Activated gamma-delta T cell (primary cell): ENCODE measurements around the gene UBE2L6.

Source experiments
- DNase-seq: peaks from one replicate; lab custom pipeline; 2025; lab: John Stamatoyannopoulos, UW
- total RNA-seq, 2 donors: gene quantifications; one replicate each; lab custom pipeline; 2026; lab: John Stamatoyannopoulos, UW

The UBE2L6 gene
- total RNA-seq = 53.0 to 84.5 reads per million in 2 donors

- peak; percentile 53 for DNase-seq
These were observed at the start of gene UBE2L6 for GRCh38 chr11:57567515-57568329. Gene UBE2L6, minus strand, starts transcription at chr11:57567672. Its CDS starts 61 bp downstream, at chr11:57567611.

GRCh38 chr11:57616595-57616994 lies 49.1 kb upstream of the UBE2L6 start:
- no peak for DNase-seq

DNA sequence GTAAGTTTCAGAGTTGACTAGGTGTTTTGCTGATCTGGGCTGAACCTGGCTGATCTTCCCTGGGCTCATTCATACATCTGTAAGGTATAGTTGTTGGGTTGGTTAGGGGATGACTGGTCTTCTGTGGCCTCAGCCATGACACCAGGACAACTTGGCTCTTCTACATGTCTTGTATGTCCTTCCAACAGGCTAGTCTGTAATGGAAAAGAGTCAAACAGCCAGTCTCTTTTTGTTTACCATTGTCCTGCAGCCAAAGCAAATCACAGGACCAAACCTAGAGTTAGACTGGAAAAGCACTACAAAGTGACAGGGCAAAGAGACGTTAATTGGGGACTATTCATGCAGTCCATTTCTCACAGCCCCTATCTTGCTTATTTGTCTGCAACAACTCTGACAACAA lies 47.8 kb upstream of the UBE2L6 start:
- no peak for DNase-seq

- no peak for DNase-seq
These were observed 46.8 kb upstream of the UBE2L6 start for GRCh38 chr11:57614234-57614772.

DNA sequence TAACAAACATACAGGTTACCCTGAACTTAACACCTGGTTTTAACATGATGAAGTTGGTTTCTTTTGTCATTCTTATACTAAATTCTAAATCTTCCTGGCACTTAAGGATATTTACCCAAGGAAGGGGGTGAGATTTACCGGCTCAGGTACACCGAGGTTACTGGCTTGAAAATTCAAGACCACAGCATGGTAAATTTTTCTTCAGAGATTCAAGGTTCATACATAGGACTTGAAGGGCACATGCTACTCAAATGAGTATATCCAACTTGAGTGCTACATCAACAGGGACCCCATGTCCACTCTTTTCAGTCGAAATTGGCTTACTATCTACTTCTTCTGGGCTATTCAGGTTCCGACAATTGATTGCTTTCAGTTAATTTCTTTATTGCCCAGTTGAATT lies 42.7 kb upstream of the UBE2L6 start:
- DNase-seq = no peak

DNA sequence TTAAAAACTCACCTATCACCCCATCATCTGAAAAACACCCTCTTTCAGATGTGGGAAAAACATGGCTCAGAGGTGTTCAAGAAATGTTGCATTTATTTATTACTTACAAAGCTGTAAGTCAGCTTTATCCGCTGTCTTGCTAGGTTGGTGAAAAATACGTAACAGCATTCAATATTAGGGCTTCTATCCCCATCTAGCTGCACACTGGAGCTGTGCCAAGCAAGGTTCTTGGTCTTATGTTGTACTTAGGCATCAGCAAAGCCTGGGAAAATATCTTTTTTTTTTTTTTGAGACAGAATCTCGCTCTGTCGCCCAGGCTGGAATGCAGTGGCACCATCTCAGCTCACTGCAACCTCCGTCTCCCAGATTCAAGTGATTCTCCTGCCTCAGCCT lies 37.6 kb upstream of the UBE2L6 start:
- no peak for DNase-seq

- no peak for DNase-seq
These were observed 37.0 kb upstream of the UBE2L6 start for GRCh38 chr11:57604296-57605027.

DNA sequence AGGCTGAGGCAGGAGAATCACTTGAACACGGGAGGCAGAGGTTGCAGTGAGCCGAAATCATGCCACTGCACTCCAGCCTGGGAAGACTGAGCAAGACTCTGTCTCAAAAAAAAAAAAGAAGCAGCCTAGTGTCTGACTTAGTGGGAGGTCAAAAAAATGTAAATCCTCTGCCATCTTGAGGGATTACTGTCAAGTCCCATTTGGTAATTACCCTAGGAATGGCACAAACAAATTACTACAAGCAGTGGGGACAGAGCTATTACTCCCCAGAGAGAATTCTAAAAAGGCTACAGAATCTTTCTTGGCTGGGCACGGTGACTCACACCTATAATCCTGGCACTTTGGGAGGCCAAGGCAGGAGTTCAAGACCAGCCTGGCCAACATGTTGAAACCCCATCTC lies 33.8 kb upstream of the UBE2L6 start:
- no peak for DNase-seq

- no peak for DNase-seq
These were observed 31.9 kb upstream of the UBE2L6 start for GRCh38 chr11:57599381-57599780.

GRCh38 chr11:57598831-57599155 lies 31.3 kb upstream of the UBE2L6 start:
- no peak for DNase-seq

- DNase-seq = no peak
These were observed 30.7 kb upstream of the UBE2L6 start for GRCh38 chr11:57597916-57598830.

- DNase-seq = no peak
These were observed 30.0 kb upstream of the UBE2L6 start, which contains the start of gene SERPING1 for GRCh38 chr11:57597461-57597915. Gene SERPING1, plus strand, starts transcription at chr11:57597685. Its CDS starts 586 bp downstream, at chr11:57598271.

DNA sequence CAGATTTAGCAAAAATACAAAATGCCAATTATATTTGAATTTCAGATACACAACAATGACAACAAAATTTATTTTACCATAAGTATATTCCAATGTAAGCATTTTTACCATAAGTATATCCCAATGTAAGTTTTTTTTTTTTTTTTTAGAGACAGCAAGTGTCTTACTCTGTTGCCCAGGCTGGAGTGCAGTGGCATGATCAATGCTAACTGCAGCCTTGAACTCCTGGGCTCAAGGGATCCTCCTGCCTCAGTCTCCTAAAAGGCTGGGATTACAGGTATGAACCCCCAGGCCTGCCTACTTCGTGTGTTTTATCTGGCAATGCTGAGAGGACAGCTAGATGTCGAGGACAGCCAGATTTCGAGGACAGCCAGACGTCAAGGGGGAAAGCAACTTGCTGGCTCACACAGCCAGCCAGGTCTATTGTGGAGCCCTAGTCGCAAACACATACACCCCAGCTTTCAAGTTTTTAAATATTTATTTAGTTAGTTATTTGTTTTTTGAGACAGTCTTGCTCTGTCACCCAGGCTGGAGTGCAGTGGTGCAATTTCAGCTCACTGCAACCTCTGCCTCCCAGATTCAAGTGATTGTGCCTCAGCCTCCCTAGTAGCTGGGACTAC lies 28.9 kb upstream of the UBE2L6 start:
- DNase-seq = no peak

- no peak for DNase-seq
These were observed 20.7 kb upstream of the UBE2L6 start for GRCh38 chr11:57588046-57588710.

DNA sequence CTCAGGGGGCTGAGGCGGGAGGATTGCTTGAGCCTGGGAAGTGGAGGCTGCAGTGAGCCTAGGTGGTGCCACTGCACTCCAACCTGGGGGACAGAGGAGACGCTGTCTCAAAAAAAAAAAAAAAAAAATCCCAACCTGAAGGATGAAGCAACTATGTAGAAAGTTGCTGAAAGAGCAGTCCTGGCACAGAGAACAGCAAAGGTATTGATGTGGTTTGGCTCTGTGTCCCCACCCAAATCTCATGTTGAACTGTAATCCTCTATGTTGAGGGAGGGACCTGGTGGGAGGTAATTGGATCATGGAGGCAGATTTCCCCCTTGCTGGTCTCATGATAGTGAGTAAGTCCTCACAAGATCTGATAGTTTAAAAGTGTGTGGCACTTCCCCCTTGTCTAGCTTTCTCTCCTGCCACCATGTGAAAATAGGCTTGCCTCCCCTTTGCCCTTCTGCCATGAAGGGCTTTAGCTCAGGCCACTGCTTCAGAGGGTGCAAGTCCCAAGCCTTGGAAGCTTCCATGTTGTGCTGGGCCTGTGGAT lies 19.3 kb upstream of the UBE2L6 start:
- no peak for DNase-seq

DNA sequence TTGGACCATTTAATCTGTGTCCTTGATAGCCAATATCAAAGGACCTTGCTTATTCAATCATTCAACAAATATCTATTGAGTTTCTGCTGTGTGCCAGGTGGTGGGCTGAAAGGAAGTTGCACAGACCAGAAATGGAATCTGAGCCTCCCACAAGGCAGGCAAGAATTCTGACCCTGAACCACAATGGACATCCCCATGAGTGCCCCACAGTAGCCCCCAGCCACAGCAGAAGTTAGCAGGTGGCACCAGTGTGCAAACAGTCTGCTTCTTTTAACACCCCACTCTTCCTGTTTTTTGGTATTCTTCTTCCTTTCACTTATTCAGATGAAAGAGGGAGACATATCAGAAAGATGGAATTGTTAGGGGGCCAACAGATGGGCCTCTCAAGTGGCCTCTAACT lies 17.8 kb upstream of the UBE2L6 start:
- DNase-seq = no peak

DNA sequence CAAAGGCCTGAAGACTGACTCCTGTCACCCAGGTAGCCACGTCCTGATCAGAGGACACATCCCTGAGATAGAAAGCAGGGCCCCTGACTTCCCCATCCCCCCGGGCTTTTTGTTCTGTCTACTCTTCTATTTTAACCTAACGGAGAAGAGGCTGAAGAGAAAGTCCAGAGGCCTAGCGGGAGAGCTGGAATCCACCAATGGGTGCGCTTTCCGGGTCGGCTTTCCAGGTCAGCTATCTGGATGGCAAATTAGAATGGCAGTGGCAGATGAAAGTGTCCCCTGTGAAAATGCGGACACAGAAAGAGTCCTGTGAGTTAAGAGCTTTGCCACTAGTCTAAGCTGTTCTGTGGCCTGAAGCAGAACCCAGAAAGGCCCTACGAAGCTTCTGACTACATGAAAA lies 16.9 kb upstream of the UBE2L6 start:
- no peak for DNase-seq

GRCh38 chr11:57574061-57574460 lies 6.6 kb upstream of the UBE2L6 start:
- DNase-seq = no peak

DNA sequence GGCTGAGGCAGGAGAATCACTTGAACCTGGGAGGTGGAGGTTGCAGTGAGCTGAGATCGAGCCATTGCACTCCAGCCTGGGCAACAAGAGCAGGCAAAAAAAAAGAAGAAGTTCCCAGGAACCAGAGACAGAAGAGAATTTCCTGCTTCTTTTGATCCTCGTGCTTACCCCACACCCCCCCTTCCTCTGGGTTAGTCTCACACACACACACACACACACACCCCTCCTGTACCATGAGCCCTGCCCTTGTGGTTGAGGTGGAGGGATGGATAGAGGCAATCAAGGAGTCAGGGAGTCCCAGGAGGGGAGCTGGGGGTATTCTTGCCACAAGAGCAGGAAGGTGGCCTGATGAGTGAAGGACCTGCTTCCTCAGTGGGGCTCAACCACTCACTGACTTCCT lies 4.1 kb upstream of the UBE2L6 start:
- DNase-seq = no peak

GRCh38 chr11:57568330-57568766 lies 876 bp upstream of the UBE2L6 start:
- DNase-seq = no peak
